ENCODE results near the gene ZNFX1. TPM values are rescaled to one million over a fixed set of nuclear protein-coding genes. Genes with fewer than 3 reads are reported as not detected.

The ZNFX1 gene
- total and polyA plus RNA-seq, 4 experiments from 2014 or later: 30.8 to 88.8 (median 76.1) TPM

DNA sequence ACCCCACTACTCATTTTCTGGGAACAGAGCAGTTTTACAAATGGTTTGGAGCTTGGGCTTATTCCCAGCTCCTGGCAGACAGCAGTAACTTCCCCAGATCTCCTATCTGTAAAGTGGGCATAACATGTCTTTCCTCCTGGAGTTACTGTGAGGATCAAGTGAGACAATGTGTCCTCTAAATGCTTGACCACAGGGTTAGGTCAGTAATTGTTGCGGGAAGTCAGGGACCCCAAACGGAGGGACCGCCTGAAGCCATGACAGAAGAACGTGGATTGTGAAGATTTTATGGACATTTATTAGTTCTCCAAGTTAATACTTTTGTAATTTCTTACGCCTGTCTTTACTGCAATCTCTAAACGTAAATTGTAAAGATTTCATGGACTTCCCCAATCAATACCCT, 15.3 kb upstream of the ZNFX1 start:
- Histone ChIP-seq H3K36me3 (ENCODE audit: insufficient read depth, low read length) (peaks cover 28% of the 10 kb centered on the region), H3K4me1 (ENCODE audit: insufficient read depth, low read length) (peaks cover 10% of the 10 kb centered on the region), H3K9me3 (ENCODE audit: control insufficient read depth in 1 of 2, low read length in 2 of 2) (peaks cover 0 to 5% of the 10 kb centered on the region in 2 donors), H3K27ac (ENCODE audit: low read depth, low read length) (no peak overlapping the region), H3K27me3 (ENCODE audit: insufficient read depth, low read length) (no peaks in the 10 kb centered on the region), H3K4me3 (ENCODE audit: low read length in 2 of 2) (no peak overlapping the region)
- Mint-ChIP-seq H3K27me3 (no peaks in the 10 kb centered on the region), H3K4me3 (no peak overlapping the region), H3K27ac (no peak overlapping the region), H3K4me1 (peaks cover 4 to 19% (median 14%) of the 10 kb centered on the region in 4 donors), H3K9me3 (peaks cover 0 to 35% (median 20%) of the 10 kb centered on the region in 8 donors), H3K36me3 (peaks cover 54 to 62% of the 10 kb centered on the region in 2 donors)
- no peak for DNase-seq
- CTCF ChIA-PET (ENCODE audit: partially characterized antibody): no interaction called here
- intact Hi-C loops (cut with micrococcal nuclease): no loop called here
- POLR2A ChIA-PET (ENCODE audit: partially characterized antibody): interaction anchor here (1.2 to 3.7 kb wide), 3 partner anchors 10 to 16 kb away, joined by 3 to 55 read pairs (median 3); partner anchors contain the start of gene ZNFX1

DNA sequence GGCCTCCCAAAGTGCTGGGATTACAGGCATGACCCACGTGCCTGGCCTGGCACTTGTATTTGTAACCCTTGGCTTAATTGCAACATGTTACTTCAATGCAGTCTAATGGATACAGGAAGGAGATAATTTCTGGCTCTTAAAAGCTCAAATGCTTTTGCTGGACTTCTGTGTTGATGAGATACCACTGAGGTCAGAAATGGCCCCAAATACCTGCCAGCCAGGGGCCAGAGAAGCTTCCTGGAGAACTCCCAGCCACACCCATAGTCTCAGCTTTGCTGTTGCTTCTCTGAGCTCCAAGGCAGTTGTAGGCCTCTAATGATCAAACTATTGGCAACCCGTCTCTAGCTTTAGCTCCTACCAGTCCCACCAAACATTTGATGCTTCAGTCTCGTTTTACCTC, 14.2 kb upstream of the ZNFX1 start:
- H3K4me3 Mint-ChIP-seq: no peak overlapping the region
- CTCF ChIA-PET (ENCODE audit: partially characterized antibody): no interaction called here
- no peak overlapping the region for H3K27ac Mint-ChIP-seq
- intact Hi-C loops (cut with micrococcal nuclease): no loop called here
- H3K9me3 Mint-ChIP-seq: peaks cover 0 to 46% (median 30%) of the 10 kb centered on the region in 8 donors
- no peak overlapping the region for H3K27ac ChIP-seq (ENCODE audit: low read depth, low read length)
- H3K27me3 Mint-ChIP-seq: no peaks in the 10 kb centered on the region
- H3K27me3 ChIP-seq (ENCODE audit: insufficient read depth, low read length): no peaks in the 10 kb centered on the region
- peaks cover 62 to 73% of the 10 kb centered on the region in 2 donors for H3K36me3 Mint-ChIP-seq
- peaks cover 6 to 10% of the 10 kb centered on the region in 2 donors for H3K9me3 ChIP-seq (ENCODE audit: control insufficient read depth in 1 of 2, low read length in 2 of 2)
- H3K4me1 Mint-ChIP-seq: peaks cover 0 to 11% (median 7%) of the 10 kb centered on the region in 4 donors
- DNase-seq: no peak
- H3K4me3 ChIP-seq (ENCODE audit: low read length in 2 of 2): no peak overlapping the region
- H3K4me1 ChIP-seq (ENCODE audit: insufficient read depth, low read length): no peaks in the 10 kb centered on the region
- peaks cover 39% of the 10 kb centered on the region for H3K36me3 ChIP-seq (ENCODE audit: insufficient read depth, low read length)
- POLR2A ChIA-PET (ENCODE audit: partially characterized antibody): interaction anchor here (1.2 to 3.7 kb wide), 3 partner anchors 11 to 15 kb away, joined by 3 to 55 read pairs (median 3); partner anchors contain the start of gene ZNFX1

DNA sequence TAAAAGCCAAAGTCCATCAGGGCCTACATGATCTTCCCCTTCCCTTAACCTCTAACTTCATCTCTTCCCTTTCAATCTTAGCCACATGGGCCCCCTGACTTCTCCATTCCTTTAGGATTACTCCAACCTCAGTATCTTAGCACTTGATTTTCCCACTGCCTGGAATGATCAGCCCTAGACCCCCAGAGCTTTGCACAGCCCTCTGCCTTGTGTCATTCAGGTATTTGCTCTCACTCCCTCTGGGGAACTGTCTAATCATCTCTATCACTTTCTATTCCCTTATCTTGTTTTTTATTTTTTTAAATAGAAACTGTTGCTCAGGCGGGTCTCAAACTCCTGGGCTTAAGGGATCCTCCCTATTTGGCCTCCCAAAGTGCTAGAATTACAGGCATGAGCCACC, 13.3 kb upstream of the ZNFX1 start:
- H3K36me3 Mint-ChIP-seq: peaks cover 70 to 81% of the 10 kb centered on the region in 2 donors
- H3K4me3 ChIP-seq (ENCODE audit: low read length in 2 of 2): no peak overlapping the region
- peak overlapping the region in 3 of 7 donors; percentile 16 to 74 (median 59) for H3K27ac Mint-ChIP-seq
- H3K9me3 Mint-ChIP-seq: peaks cover 0 to 54% (median 38%) of the 10 kb centered on the region in 8 donors
- H3K27me3 Mint-ChIP-seq: no peaks in the 10 kb centered on the region
- POLR2A ChIA-PET (ENCODE audit: partially characterized antibody): interaction anchor here (0.9 to 3.7 kb wide), 3 partner anchors 10 to 24 kb away, joined by 3 to 55 read pairs (median 3); partner anchors contain the start of gene ZNFX1
- no peak overlapping the region for H3K27ac ChIP-seq (ENCODE audit: low read depth, low read length)
- peak overlapping the region in 1 of 8 donors; percentile 4 for H3K4me3 Mint-ChIP-seq
- CTCF ChIA-PET (ENCODE audit: partially characterized antibody): no interaction called here
- no peaks in the 10 kb centered on the region for H3K4me1 ChIP-seq (ENCODE audit: insufficient read depth, low read length)
- H3K27me3 ChIP-seq (ENCODE audit: insufficient read depth, low read length): no peaks in the 10 kb centered on the region
- H3K9me3 ChIP-seq (ENCODE audit: control insufficient read depth in 1 of 2, low read length in 2 of 2): peaks cover 6 to 18% of the 10 kb centered on the region in 2 donors
- no peak for DNase-seq
- intact Hi-C loops (cut with micrococcal nuclease): no loop called here
- H3K4me1 Mint-ChIP-seq: peaks cover 0 to 11% (median 7%) of the 10 kb centered on the region in 4 donors
- peaks cover 47% of the 10 kb centered on the region for H3K36me3 ChIP-seq (ENCODE audit: insufficient read depth, low read length)

DNA sequence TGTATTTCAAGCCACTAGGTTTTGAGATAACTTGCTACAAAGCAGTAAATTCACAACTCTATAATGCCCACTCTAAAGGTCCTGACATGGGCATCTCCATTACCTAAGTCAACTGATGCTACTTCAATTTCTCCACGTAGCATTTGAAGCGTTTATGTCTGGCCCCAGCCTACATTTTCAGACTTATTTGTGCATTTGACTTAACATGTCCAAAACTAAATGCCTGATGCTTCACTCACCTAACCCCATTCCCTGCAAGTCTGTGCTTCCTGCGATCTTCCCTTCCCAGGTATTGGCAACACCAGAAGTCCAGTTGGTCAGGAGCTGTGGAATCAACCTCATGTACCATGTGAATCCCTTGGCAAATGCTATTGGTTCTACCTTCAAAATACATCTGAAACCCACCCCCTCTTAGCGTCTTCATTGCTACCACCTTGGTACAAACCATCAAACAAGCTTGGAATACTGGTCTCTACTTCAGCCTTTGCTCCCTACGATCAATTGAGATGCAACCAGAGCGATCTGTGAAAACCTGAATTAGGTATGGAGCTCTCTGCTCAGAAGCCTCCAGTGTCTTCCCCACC, 12.8 kb upstream of the ZNFX1 start:
- Mint-ChIP-seq H3K27me3 (no peaks in the 10 kb centered on the region), H3K36me3 (peaks cover 75 to 86% of the 10 kb centered on the region in 2 donors), H3K27ac (peak overlapping the region in 2 of 7 donors; percentile 16 to 59), H3K4me1 (peaks cover 0 to 14% (median 9%) of the 10 kb centered on the region in 4 donors), H3K9me3 (peaks cover 0 to 59% (median 43%) of the 10 kb centered on the region in 8 donors), H3K4me3 (no peak overlapping the region)
- ChIA-PET CTCF (ENCODE audit: partially characterized antibody) (no interaction called here), POLR2A (ENCODE audit: partially characterized antibody) (interaction anchor here (0.9 to 3.7 kb wide), 3 partner anchors 10 to 23 kb away, joined by 3 to 55 read pairs (median 3); partner anchors contain the start of gene ZNFX1)
- intact Hi-C loops (cut with micrococcal nuclease): no loop called here
- Histone ChIP-seq H3K9me3 (ENCODE audit: control insufficient read depth in 1 of 2, low read length in 2 of 2) (peaks cover 6 to 23% of the 10 kb centered on the region in 2 donors), H3K4me1 (ENCODE audit: insufficient read depth, low read length) (no peaks in the 10 kb centered on the region), H3K4me3 (ENCODE audit: low read length in 2 of 2) (no peak overlapping the region), H3K36me3 (ENCODE audit: insufficient read depth, low read length) (peaks cover 52% of the 10 kb centered on the region), H3K27me3 (ENCODE audit: insufficient read depth, low read length) (no peaks in the 10 kb centered on the region), H3K27ac (ENCODE audit: low read depth, low read length) (no peak overlapping the region)
- DNase-seq: no peak

DNA sequence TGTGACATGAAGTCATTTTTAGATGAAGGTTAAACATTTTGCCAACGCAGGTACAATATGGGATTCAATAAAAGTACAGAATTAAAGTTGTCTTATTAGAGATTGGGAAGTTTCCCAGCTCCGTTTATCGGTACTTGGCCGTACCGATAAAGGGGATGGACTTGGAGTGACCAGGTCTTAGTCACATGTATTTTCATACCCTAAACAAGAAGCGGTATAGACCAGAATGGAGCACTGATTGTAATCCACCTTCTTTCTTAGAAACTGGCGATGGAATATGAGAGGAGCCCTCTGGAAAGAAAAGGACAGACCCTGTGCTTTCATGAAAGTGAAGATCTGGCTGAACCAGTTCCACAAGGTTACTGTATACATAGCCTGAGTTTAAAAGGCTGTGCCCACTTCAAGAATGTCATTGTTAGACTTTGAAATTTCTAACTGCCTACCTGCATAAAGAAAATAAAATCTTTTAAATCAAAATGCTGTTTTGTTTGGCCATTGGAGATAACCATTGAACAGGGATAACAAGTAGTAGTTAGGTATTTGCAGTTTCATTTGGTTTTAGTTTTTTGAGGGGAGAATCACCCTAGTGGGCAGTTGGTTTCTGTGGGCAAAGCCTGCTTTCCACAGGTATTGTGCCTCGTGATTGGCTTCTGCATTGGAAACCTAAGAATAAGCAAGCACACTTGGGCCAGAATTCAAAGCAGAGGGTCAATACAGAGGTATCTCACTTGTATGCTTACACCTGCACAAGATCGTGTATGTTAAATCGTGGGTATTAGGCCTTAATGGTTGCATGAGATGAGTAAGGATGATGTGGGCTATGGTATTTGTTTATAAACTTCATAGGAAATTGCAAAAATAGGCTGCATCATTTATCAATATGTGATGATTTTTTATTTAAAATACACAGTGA, 11.2 kb upstream of the ZNFX1 start:
- Histone ChIP-seq H3K36me3 (ENCODE audit: insufficient read depth, low read length) (peaks cover 69% of the 10 kb centered on the region), H3K27ac (ENCODE audit: low read depth, low read length) (no peak overlapping the region), H3K27me3 (ENCODE audit: insufficient read depth, low read length) (no peaks in the 10 kb centered on the region), H3K4me1 (ENCODE audit: insufficient read depth, low read length) (peaks cover 3% of the 10 kb centered on the region), H3K4me3 (ENCODE audit: low read length in 2 of 2) (no peak overlapping the region), H3K9me3 (ENCODE audit: control insufficient read depth in 1 of 2, low read length in 2 of 2) (peaks cover 12 to 31% of the 10 kb centered on the region in 2 donors)
- Mint-ChIP-seq H3K4me3 (no peak overlapping the region), H3K4me1 (peaks cover 5 to 29% (median 19%) of the 10 kb centered on the region in 4 donors), H3K27me3 (no peaks in the 10 kb centered on the region), H3K27ac (peak overlapping the region in 1 of 7 donors; percentile 63), H3K9me3 (peaks cover 0 to 72% (median 55%) of the 10 kb centered on the region in 8 donors), H3K36me3 (peaks cover 88 to 91% of the 10 kb centered on the region in 2 donors)
- ChIA-PET POLR2A (ENCODE audit: partially characterized antibody) (interaction anchor here (2.0 to 2.8 kb wide), 2 partner anchors 10 to 13 kb away, joined by 10 to 14 read pairs; partner anchors contain the start of gene ZNFX1), CTCF (ENCODE audit: partially characterized antibody) (no interaction called here)
- DNase-seq: no peak
- intact Hi-C loops (cut with micrococcal nuclease): no loop called here

DNA sequence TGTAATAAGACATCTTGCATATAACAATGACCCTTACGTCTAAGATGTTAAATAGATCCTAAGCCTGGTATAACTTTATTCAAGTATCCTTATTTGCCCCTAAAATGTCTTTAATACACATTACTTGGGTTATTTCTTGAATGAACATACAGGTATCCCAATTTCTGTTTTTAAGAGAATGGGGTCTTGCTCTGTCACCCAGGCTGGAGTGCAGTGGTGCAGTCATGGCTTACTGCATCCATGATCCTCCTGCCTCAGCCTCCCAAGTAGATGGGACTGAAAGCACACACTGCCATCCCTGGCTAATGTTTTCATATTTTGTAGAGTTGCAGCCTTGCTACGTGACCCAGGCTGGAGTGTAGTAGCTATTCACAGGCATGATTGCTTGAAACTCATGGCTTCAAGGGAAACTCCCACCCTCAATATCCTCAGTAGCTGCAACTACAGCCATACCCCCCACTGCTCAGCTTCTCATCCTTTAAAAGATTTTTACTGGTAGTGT, 10.4 kb upstream of the ZNFX1 start:
- intact Hi-C loops (cut with micrococcal nuclease): no loop called here
- peaks cover 76% of the 10 kb centered on the region for H3K36me3 ChIP-seq (ENCODE audit: insufficient read depth, low read length)
- H3K4me1 ChIP-seq (ENCODE audit: insufficient read depth, low read length): peaks cover 10% of the 10 kb centered on the region
- Mint-ChIP-seq H3K9me3 (peaks cover 0 to 75% (median 59%) of the 10 kb centered on the region in 8 donors), H3K4me3 (no peak overlapping the region), H3K36me3 (peaks cover 93 to 95% of the 10 kb centered on the region in 2 donors), H3K27me3 (no peaks in the 10 kb centered on the region), H3K4me1 (peaks cover 10 to 36% (median 26%) of the 10 kb centered on the region in 4 donors), H3K27ac (peak overlapping the region in 3 of 7 donors; percentile 29 to 66 (median 63))
- H3K27me3 ChIP-seq (ENCODE audit: insufficient read depth, low read length): no peaks in the 10 kb centered on the region
- no peak overlapping the region for H3K27ac ChIP-seq (ENCODE audit: low read depth, low read length)
- no peak overlapping the region for H3K4me3 ChIP-seq (ENCODE audit: low read length in 2 of 2)
- DNase-seq: no peak
- peaks cover 12 to 37% of the 10 kb centered on the region in 2 donors for H3K9me3 ChIP-seq (ENCODE audit: control insufficient read depth in 1 of 2, low read length in 2 of 2)
- CTCF ChIA-PET (ENCODE audit: partially characterized antibody): no interaction called here
- POLR2A ChIA-PET (ENCODE audit: partially characterized antibody): interaction anchor here (2.0 to 2.8 kb wide), 2 partner anchors 10 to 12 kb away, joined by 10 to 14 read pairs; partner anchors contain the start of gene ZNFX1
